AG10803 (cell line): Measurements from ENCODE around the gene KIF12.

ENCODE experiments used
- DNase-seq: peaks from one replicate; pipeline ENCODE4 v3.0.0; 2010; ENCODE audit warnings: low read depth
- H3K4me3 ChIP-seq: 2 replicates; pipeline ENCODE4 v1.5.1; 2011; ENCODE audit warnings: mild to moderate bottlenecking, low read length, control low read depth
- TF ChIP-seq, protein P1 (sequence below): conservative IDR thresholded peaks from 2 replicates; pipeline ENCODE4 v1.5.1; 2011; ENCODE audit warnings: mild to moderate bottlenecking, low read length, control low read depth, inconsistent platforms

KIF12 gene

DNA sequence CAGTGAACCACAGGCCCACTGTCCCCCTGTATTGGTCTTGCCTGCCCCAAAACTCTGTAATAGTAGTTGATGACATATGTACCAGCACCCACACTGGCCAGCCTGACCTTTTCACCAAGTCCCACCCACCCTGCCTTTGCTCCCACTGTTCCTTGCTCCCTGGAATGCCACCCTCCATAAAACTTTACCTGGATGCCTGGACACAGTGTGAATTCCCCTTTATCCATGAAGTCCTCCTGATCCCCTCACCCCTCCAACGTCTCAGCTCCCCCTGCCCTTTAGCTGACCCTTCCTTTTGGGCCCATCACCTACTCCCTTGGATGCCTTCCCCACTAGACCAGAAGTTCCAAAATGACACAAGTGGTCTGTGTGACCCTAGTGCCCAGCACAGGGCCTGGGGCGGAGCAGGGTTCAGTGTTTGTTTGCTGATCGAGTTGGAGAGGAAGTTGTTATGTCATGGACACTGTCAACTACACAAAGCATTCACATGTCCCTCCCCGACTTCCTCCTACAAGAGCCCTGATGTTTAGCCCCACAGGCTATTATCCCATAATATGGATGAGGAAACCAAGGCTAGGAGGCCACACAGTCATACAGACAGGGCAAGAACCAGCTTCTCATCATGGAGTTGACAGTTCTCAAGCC, 37.1 kb downstream of the KIF12 start:
- DNase-seq = no peak
- H3K4me3 ChIP-seq = no peak overlapping the region
- TF ChIP-seq, protein P1, sequence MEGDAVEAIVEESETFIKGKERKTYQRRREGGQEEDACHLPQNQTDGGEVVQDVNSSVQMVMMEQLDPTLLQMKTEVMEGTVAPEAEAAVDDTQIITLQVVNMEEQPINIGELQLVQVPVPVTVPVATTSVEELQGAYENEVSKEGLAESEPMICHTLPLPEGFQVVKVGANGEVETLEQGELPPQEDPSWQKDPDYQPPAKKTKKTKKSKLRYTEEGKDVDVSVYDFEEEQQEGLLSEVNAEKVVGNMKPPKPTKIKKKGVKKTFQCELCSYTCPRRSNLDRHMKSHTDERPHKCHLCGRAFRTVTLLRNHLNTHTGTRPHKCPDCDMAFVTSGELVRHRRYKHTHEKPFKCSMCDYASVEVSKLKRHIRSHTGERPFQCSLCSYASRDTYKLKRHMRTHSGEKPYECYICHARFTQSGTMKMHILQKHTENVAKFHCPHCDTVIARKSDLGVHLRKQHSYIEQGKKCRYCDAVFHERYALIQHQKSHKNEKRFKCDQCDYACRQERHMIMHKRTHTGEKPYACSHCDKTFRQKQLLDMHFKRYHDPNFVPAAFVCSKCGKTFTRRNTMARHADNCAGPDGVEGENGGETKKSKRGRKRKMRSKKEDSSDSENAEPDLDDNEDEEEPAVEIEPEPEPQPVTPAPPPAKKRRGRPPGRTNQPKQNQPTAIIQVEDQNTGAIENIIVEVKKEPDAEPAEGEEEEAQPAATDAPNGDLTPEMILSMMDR = no peak

DNA sequence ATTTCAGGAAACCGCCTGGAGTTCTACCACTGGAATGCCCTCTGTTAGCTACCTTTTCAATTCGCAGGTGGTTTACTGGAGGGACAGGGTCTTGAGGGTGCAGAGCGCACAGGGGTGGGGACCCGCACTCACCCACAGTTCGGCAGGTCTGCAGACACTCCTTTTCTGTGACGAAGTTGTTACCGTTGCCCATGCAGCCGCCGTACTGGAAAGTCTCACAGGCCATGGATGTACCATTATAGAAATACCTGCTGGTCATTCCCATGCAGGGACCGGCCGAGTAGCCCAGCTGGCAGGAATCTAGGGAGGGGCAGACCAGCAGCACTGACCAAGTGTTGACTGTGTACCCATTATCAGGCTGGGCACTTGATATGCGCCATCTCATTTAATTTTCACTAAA, 37.8 kb downstream of the KIF12 start:
- no peak for DNase-seq
- no peak overlapping the region for H3K4me3 ChIP-seq
- TF ChIP-seq, protein P1 = no peak

DNA sequence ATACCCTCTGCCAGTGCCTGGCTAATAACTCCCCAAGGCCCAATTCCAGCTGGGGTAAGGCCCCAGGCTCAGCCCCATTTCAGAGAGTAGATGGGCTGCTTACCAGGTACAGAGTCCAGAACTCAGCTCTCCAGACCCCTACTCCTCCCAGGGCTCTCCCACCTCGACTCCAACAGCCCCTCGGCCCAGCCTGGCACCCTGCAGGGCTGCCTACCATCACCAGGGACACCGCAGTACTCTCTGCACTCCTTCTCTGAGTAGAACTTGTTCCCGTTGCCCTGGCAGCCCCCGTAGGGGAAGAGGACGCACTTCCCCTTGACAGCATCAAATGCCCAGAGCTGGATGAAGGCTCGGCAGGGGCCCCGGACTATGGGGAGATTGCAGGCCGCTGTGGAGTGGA, 38.4 kb downstream of the KIF12 start:
- DNase-seq = no peak
- H3K4me3 ChIP-seq = no peak overlapping the region
- TF ChIP-seq, protein P1 = no peak

DNA sequence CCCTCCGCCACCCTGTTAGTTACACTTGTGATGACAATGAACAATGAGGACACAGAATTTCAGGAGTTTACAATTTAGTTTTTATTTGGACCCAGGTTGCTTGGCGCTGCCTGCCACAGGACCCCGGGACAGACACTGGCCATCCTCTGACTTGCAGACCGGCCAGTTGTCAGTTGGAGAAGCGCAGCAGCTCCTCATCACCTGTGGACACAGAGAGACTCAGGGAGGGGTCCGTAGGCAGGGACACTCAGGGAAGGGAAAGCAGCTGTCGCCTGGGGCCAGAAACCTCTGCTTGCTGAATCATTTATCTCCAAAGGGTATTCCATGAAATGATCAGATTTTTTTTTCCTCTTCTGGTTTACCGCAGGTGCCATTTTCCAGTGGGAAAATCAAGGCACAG, 39.0 kb downstream of the KIF12 start:
- no peak for DNase-seq
- TF ChIP-seq, protein P1 = no peak
- no peak overlapping the region for H3K4me3 ChIP-seq

DNA sequence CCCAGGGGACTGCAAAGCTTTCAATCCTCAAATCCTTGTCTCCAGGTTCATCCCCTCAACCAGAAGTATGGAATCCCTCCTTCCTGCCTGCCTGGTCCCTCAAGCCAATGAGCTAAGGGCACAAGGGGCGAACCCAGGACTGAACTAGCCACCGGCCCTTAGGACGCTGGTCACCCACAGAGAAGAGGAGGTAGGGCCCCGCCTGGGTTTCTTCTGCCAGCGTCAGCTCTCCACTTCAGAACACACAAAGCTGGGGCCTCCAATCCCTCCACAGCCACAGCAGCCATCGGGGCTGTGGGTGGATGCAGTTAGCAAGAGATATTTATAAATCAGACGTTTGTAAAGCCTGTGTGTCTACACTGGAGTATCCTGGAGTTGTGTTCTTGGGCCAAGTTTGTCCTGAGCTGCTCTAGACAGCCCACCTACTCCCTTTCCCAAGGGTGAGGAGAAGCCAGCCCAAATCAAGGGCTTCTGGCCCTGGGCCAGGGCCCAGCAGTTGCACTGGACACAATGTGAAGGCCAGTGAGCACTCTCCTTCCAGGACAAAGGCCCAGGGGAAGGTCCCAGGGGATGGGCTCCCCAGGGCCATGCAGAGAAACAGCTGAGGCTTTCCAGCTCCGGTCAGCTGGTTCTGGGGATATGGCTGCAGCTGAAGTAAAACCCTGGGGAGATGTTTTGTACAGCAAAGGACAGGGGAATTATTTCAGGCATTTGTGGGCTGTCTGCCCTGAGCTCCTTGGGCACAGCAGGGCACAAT, 39.9 kb downstream of the KIF12 start:
- no peak overlapping the region for H3K4me3 ChIP-seq
- TF ChIP-seq, protein P1 = no peak
- DNase-seq = no peak

DNA sequence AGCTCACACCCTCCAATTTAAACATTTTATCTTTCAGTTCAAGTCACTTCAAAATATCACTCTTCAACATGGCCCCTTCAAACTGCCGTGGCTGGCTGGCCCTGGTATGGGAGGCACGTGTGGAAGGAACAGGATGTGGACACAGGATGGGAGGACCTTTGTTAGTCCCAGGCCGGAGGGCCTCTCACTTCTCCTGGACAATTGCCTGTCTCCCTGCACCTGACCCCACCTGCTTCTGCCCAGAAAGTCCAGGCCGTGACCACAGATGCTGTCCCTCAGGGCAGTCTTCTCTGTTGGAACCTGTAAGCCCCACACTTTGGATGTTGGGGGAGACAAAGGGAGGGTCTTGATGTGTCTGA, 40.4 kb downstream of the KIF12 start:
- TF ChIP-seq, protein P1 = no peak
- no peak for DNase-seq
- H3K4me3 ChIP-seq = no peak overlapping the region
